ENCODE measurements around the gene ZC3H7A. TPM values are rescaled to one million over a fixed set of nuclear protein-coding genes. Genes with fewer than 3 reads are reported as not detected.
A peak's percentile ranks its signal among the peaks of the same experiment; 100 is the strongest.

Gene ZC3H7A
- total and polyA plus RNA-seq, 2 of the 13 experiments (the other 11 are each of a cell fraction or from before 2014, with no cell fraction given) = 29.2 to 36.8 TPM

GRCh38 chr16:11797166-11797956, at the start of gene ZC3H7A (continued):
- TF ChIP-seq SMYD3 (CRISPR knock-in tag; IDR thresholded peaks at IDR 0.05) (peak; percentile 97; the same call in 1 of the 2 replicates), KAT2B (IDR thresholded peaks at IDR 0.05; ENCODE audit: borderline replicate concordance, low read depth, low read length) (no peak), MTF1 (CRISPR knock-in tag; IDR thresholded peaks at IDR 0.05) (peak; percentile 95), ZMYM2 (CRISPR knock-in tag; IDR thresholded peaks at IDR 0.05) (peak; percentile 62; the same call in 1 of the 2 replicates), ZBTB8A (CRISPR knock-in tag; IDR thresholded peaks at IDR 0.05; ENCODE audit: borderline replicate concordance, low read depth) (no peak), SP5 (CRISPR knock-in tag; IDR thresholded peaks at IDR 0.05; ENCODE audit: borderline replicate concordance, low read depth) (peak; percentile 35; the same call in 1 of the 2 replicates), HNF4G (IDR thresholded peaks at IDR 0.05; ENCODE audit: borderline replicate concordance, low read depth, low read length) (peak; percentile 5; the same call in 1 of the 2 replicates), HNF4G (CRISPR knock-in tag; IDR thresholded peaks at IDR 0.05; ENCODE audit: borderline replicate concordance, low read depth) (peak; percentile 79), POGZ (CRISPR knock-in tag; IDR thresholded peaks at IDR 0.05) (peak; percentile 97), ZSCAN20 (CRISPR knock-in tag; IDR thresholded peaks at IDR 0.05; ENCODE audit: borderline replicate concordance) (peak; percentile 97), ZNF891 (CRISPR knock-in tag; IDR thresholded peaks at IDR 0.05) (peak; percentile 100), ZNF383 (CRISPR knock-in tag; IDR thresholded peaks at IDR 0.05; ENCODE audit: borderline replicate concordance) (peak; percentile 100), KDM5A (IDR thresholded peaks at IDR 0.05; ENCODE audit: borderline replicate concordance, low read length) (peak; percentile 51), MTERF4 (CRISPR knock-in tag; IDR thresholded peaks at IDR 0.05) (peak; percentile 99), CHCHD3 (CRISPR knock-in tag; IDR thresholded peaks at IDR 0.05) (peak; percentile 77; the same call in 1 of the 2 replicates), ZFP62 (CRISPR knock-in tag; IDR thresholded peaks at IDR 0.05) (peak; percentile 35; the same call in 1 of the 2 replicates), ADNP (CRISPR knock-in tag; IDR thresholded peaks at IDR 0.05) (peak; percentile 66; the same call in 1 of the 2 replicates), TCF7L2 (IDR thresholded peaks at IDR 0.05; ENCODE audit: low read depth, low read length) (no peak), ZNF335 (CRISPR knock-in tag; IDR thresholded peaks at IDR 0.05) (peak; percentile 83; the same call in 1 of the 2 replicates), PRDM15 (CRISPR knock-in tag; IDR thresholded peaks at IDR 0.05) (peak; percentile 77; the same call in 1 of the 2 replicates), IKZF4 (CRISPR knock-in tag; IDR thresholded peaks at IDR 0.05; ENCODE audit: borderline replicate concordance, low read depth, not compliant biosample characterization) (peak; percentile 45), ZNF326 (CRISPR knock-in tag; IDR thresholded peaks at IDR 0.05; ENCODE audit: borderline replicate concordance) (0 out of 2 replicates have a peak, but pooled peaks have one; percentile 38), NFIC (IDR thresholded peaks at IDR 0.05; ENCODE audit: low read length) (no peak), GLMP (CRISPR knock-in tag; IDR thresholded peaks at IDR 0.05; ENCODE audit: borderline replicate concordance) (no peak), NFYC (CRISPR knock-in tag; IDR thresholded peaks at IDR 0.05) (peak; percentile 93)

Data from HepG2 (cell line).